Measurements from ENCODE around the gene NR3C2.

DNA sequence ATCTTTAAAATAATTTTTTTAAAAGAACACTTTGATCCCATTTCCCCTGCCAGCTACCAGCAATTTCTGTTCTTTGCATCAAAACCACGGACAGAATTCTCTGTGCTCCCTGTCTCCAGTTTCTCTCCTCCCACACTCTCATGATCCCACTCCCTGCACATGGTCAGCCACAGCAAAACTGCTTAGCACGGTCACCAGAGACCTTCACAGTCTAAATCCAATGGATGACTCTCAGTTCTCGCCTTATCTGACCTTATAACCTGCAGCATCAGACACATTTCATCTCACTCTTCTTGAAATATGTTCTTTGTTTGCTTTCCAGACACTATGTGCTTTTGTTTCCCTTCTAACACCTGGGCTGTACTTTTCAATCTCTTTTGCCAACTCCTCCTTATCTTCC lies 131.5 kb downstream of the NR3C2 start:
- no peak for TF ChIP-seq POLR2AphosphoS5 (IDR thresholded peaks at IDR 0.05; ENCODE audit: low read depth)
- TF ChIP-seq, protein P1, sequence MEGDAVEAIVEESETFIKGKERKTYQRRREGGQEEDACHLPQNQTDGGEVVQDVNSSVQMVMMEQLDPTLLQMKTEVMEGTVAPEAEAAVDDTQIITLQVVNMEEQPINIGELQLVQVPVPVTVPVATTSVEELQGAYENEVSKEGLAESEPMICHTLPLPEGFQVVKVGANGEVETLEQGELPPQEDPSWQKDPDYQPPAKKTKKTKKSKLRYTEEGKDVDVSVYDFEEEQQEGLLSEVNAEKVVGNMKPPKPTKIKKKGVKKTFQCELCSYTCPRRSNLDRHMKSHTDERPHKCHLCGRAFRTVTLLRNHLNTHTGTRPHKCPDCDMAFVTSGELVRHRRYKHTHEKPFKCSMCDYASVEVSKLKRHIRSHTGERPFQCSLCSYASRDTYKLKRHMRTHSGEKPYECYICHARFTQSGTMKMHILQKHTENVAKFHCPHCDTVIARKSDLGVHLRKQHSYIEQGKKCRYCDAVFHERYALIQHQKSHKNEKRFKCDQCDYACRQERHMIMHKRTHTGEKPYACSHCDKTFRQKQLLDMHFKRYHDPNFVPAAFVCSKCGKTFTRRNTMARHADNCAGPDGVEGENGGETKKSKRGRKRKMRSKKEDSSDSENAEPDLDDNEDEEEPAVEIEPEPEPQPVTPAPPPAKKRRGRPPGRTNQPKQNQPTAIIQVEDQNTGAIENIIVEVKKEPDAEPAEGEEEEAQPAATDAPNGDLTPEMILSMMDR (conservative IDR thresholded peaks at IDR 0.05; ENCODE audit: low read depth in 2 of 2), result no peak
- TF ChIP-seq EZH2 (IDR thresholded peaks at IDR 0.05; ENCODE audit: low read depth, unreplicated experiment), result no peak
- TF ChIP-seq, protein P2, sequence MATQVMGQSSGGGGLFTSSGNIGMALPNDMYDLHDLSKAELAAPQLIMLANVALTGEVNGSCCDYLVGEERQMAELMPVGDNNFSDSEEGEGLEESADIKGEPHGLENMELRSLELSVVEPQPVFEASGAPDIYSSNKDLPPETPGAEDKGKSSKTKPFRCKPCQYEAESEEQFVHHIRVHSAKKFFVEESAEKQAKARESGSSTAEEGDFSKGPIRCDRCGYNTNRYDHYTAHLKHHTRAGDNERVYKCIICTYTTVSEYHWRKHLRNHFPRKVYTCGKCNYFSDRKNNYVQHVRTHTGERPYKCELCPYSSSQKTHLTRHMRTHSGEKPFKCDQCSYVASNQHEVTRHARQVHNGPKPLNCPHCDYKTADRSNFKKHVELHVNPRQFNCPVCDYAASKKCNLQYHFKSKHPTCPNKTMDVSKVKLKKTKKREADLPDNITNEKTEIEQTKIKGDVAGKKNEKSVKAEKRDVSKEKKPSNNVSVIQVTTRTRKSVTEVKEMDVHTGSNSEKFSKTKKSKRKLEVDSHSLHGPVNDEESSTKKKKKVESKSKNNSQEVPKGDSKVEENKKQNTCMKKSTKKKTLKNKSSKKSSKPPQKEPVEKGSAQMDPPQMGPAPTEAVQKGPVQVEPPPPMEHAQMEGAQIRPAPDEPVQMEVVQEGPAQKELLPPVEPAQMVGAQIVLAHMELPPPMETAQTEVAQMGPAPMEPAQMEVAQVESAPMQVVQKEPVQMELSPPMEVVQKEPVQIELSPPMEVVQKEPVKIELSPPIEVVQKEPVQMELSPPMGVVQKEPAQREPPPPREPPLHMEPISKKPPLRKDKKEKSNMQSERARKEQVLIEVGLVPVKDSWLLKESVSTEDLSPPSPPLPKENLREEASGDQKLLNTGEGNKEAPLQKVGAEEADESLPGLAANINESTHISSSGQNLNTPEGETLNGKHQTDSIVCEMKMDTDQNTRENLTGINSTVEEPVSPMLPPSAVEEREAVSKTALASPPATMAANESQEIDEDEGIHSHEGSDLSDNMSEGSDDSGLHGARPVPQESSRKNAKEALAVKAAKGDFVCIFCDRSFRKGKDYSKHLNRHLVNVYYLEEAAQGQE (IDR thresholded peaks at IDR 0.05; ENCODE audit: unreplicated experiment), result no peak
- TF ChIP-seq EZH2phosphoT487 (IDR thresholded peaks at IDR 0.05; ENCODE audit: unreplicated experiment), result no peak
- TF ChIP-seq STAT1 (IDR thresholded peaks at IDR 0.05; ENCODE audit: unreplicated experiment), result no peak
- no peak for TF ChIP-seq NANOG (IDR thresholded peaks at IDR 0.05; ENCODE audit: borderline replicate concordance)
- TF ChIP-seq ZNF331 (CRISPR knock-in tag; IDR thresholded peaks at IDR 0.05; ENCODE audit: low read depth), result no peak
- TF ChIP-seq, protein P3, sequence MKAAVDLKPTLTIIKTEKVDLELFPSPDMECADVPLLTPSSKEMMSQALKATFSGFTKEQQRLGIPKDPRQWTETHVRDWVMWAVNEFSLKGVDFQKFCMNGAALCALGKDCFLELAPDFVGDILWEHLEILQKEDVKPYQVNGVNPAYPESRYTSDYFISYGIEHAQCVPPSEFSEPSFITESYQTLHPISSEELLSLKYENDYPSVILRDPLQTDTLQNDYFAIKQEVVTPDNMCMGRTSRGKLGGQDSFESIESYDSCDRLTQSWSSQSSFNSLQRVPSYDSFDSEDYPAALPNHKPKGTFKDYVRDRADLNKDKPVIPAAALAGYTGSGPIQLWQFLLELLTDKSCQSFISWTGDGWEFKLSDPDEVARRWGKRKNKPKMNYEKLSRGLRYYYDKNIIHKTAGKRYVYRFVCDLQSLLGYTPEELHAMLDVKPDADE (IDR thresholded peaks at IDR 0.05), result no peak
- no peak for TF ChIP-seq CREB1 (CRISPR knock-in tag; IDR thresholded peaks at IDR 0.05; ENCODE audit: low read depth)
- TF ChIP-seq JUNB (IDR thresholded peaks at IDR 0.05; ENCODE audit: unreplicated experiment), result no peak
- TF ChIP-seq ZNF114 (CRISPR knock-in tag; IDR thresholded peaks at IDR 0.05), result no peak
- TF ChIP-seq, protein P4, sequence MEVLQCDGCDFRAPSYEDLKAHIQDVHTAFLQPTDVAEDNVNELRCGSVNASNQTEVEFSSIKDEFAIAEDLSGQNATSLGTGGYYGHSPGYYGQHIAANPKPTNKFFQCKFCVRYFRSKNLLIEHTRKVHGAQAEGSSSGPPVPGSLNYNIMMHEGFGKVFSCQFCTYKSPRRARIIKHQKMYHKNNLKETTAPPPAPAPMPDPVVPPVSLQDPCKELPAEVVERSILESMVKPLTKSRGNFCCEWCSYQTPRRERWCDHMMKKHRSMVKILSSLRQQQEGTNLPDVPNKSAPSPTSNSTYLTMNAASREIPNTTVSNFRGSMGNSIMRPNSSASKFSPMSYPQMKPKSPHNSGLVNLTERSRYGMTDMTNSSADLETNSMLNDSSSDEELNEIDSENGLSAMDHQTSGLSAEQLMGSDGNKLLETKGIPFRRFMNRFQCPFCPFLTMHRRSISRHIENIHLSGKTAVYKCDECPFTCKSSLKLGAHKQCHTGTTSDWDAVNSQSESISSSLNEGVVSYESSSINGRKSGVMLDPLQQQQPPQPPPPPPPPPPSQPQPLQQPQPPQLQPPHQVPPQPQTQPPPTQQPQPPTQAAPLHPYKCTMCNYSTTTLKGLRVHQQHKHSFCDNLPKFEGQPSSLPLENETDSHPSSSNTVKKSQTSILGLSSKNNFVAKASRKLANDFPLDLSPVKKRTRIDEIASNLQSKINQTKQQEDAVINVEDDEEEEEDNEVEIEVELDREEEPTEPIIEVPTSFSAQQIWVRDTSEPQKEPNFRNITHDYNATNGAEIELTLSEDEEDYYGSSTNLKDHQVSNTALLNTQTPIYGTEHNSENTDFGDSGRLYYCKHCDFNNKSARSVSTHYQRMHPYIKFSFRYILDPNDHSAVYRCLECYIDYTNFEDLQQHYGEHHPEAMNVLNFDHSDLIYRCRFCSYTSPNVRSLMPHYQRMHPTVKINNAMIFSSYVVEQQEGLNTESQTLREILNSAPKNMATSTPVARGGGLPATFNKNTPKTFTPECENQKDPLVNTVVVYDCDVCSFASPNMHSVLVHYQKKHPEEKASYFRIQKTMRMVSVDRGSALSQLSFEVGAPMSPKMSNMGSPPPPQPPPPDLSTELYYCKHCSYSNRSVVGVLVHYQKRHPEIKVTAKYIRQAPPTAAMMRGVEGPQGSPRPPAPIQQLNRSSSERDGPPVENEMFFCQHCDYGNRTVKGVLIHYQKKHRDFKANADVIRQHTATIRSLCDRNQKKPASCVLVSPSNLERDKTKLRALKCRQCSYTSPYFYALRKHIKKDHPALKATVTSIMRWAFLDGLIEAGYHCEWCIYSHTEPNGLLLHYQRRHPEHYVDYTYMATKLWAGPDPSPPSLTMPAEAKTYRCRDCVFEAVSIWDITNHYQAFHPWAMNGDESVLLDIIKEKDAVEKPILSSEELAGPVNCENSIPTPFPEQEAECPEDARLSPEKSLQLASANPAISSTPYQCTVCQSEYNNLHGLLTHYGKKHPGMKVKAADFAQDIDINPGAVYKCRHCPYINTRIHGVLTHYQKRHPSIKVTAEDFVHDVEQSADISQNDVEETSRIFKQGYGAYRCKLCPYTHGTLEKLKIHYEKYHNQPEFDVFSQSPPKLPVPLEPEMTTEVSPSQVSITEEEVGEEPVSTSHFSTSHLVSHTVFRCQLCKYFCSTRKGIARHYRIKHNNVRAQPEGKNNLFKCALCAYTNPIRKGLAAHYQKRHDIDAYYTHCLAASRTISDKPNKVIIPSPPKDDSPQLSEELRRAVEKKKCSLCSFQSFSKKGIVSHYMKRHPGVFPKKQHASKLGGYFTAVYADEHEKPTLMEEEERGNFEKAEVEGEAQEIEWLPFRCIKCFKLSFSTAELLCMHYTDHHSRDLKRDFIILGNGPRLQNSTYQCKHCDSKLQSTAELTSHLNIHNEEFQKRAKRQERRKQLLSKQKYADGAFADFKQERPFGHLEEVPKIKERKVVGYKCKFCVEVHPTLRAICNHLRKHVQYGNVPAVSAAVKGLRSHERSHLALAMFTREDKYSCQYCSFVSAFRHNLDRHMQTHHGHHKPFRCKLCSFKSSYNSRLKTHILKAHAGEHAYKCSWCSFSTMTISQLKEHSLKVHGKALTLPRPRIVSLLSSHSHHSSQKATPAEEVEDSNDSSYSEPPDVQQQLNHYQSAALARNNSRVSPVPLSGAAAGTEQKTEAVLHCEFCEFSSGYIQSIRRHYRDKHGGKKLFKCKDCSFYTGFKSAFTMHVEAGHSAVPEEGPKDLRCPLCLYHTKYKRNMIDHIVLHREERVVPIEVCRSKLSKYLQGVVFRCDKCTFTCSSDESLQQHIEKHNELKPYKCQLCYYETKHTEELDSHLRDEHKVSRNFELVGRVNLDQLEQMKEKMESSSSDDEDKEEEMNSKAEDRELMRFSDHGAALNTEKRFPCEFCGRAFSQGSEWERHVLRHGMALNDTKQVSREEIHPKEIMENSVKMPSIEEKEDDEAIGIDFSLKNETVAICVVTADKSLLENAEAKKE (CRISPR knock-in tag; IDR thresholded peaks at IDR 0.05), result no peak
